Left lung (tissue), 14 donors: ENCODE results near the gene FBXL16. TPM values are rescaled to one million over a fixed set of nuclear protein-coding genes. Genes with fewer than 3 reads are reported as not detected.
"Not testable (repeated sequence)": the region's sequence is repeated elsewhere in the genome, so short reads cannot be mapped to it uniquely, and the experiment has no call there.

Source experiments
- ATAC-seq: fragments of 200-7000 bp; cut with Tn5 transposase; one replicate; pipeline ENCODE4 v1.9.1; 2020; ENCODE audit warnings: moderate library complexity
- DNase-seq, 4 donors: peaks; one replicate each; pipeline ENCODE4 v3.0.0-alpha.2; 2013 to 2020
- H3K27ac ChIP-seq, 2 donors: fragments of 200-600 bp; sonication (generic) in 1 of 2; one replicate each; pipeline versions ENCODE4 v1.5.0 to v1.8.0; 2020 to 2021
- H3K27me3 ChIP-seq, 2 donors: fragments of 200-600 bp; sonication (generic) in 1 of 2; one replicate each; pipeline versions ENCODE4 v1.5.0 to v1.8.0; 2020 to 2021
- H3K36me3 ChIP-seq, 2 donors: fragments of 200-600 bp; sonication (generic) in 1 of 2; one replicate each; pipeline versions ENCODE4 v1.5.0 to v1.8.0; 2020 to 2021
- H3K4me1 ChIP-seq, 2 donors: fragments of 200-600 bp; one replicate each; pipeline ENCODE4 v1.8.0; 2021
- H3K4me3 ChIP-seq, 2 donors: fragments of 200-600 bp; sonication (generic) in 1 of 2; one replicate each; pipeline versions ENCODE4 v1.5.0 to v1.8.0; 2020 to 2021; ENCODE audit warnings: mild to moderate bottlenecking in 1 of 2
- H3K9me3 ChIP-seq, 2 donors: fragments of 200-600 bp; sonication (generic) in 1 of 2; one replicate each; pipeline versions ENCODE4 v1.5.0 to v1.8.0; 2020 to 2021
- CTCF ChIP-seq, 2 donors: fragments of 200-600 bp; sonication (generic) in 1 of 2; IDR thresholded peaks; one replicate each; pipeline versions ENCODE4 v1.5.0 to v1.8.0; 2021; ENCODE audit warnings: antibody characterized with exemption in 2 of 2
- intact Hi-C, 2 donors: fragments of 100-400 bp; cut with DNase I; formaldehyde crosslinking; loops; one replicate each; pipeline versions ENCODE4 v1.11.2 to v1.14.2; 2022
- long read RNA-seq, 12 donors: library from polyadenylated mRNA in 2 of 12; unstranded in 2 of 12; transcript quantifications; one replicate each; pipeline ENCODE4 v2.0.0 and lab custom pipeline, GENCODE V29; 2019 to 2026
- polyA plus RNA-seq, 6 donors: library from polyadenylated mRNA; unstranded; fragments of 120-200 nt; gene quantifications; one replicate each; pipeline ENCODE4 v1.2.1, GENCODE V29; 2013; ENCODE audit not compliant: insufficient read length in 6 of 6
- total RNA-seq, 2 donors: library from RNA; stranded (reverse); fragmentation: NEBNext Ultra II Directional; extraction: Animal tissue kit (Norgen Biotek cat#: 25700); gene quantifications; one replicate each; pipeline ENCODE4 v1.2.1, GENCODE V29; 2021
- donor health status: DM: no; HTN: yes; CAD: no.
- donor health status: DM: no; HTN: no; CAD: no.

Gene FBXL16
- total RNA-seq (1 to 10 TPM in 1 of 2 donors, under 1 TPM in 1; 0.50 to 5.7 TPM), polyA plus RNA-seq (1 to 10 TPM in 1 of 6 donors, under 1 TPM in 5; 0.48 to 1.1 (median 0.72) TPM)
- long read RNA-seq, donor 1 = 0 reads
- long read RNA-seq, donor 2, partial matches to known transcripts = 143 of 144 reads
- long read RNA-seq, donor 2, other reads (novel, unspliced or antisense) = 0 of 144 reads
- long read RNA-seq, donor 3 = 0 reads
- long read RNA-seq, donor 4 = 0 reads
- long read RNA-seq, donor 5, partial matches to known transcripts = 71 of 71 reads
- long read RNA-seq, donor 5, other reads (novel, unspliced or antisense) = 0 of 71 reads
- long read RNA-seq, donor 6 = 0 reads
- long read RNA-seq, donor 7, partial matches to known transcripts = 0 of 1 reads
- long read RNA-seq, donor 7, other reads (novel, unspliced or antisense) = 0 of 1 reads
- long read RNA-seq, donor 8 = 0 reads
- long read RNA-seq, donor 9 = 0 reads
- long read RNA-seq, donor 10 = 0 reads
- long read RNA-seq, donor 11 = 0 reads
- long read RNA-seq, donor 12 = 0 reads

GRCh38 chr16:705431-706188, at the start of gene FBXL16:
FBXL16 (minus strand) TSS chr16:705801; CDS start chr16:697405, 8,396 bp downstream.
- ATAC-seq = no peak
- TF ChIP-seq CTCF (IDR thresholded peaks at IDR 0.05) = no peak
- H3K9me3 ChIP-seq = no peaks in the 10 kb centered on the region
- H3K27ac ChIP-seq = no peak within 1 kb of the TSS
- intact Hi-C loops = no loop called here
- peaks cover 66 to 99% of the 10 kb centered on the region in 2 donors for H3K27me3 ChIP-seq
- no peak within 1 kb of the TSS for H3K4me3 ChIP-seq
- no peaks in the 10 kb centered on the region for H3K36me3 ChIP-seq
- DNase-seq = no peak
- no peaks in the 10 kb centered on the region for H3K4me1 ChIP-seq

- Histone ChIP-seq H3K27ac (peak overlapping the region in 1 of 2 donors; percentile 30), H3K4me3 (no peak overlapping the region), H3K4me1 (peaks cover 0 to 14% of the 10 kb centered on the region in 2 donors), H3K9me3 (no peaks in the 10 kb centered on the region), H3K36me3 (no peaks in the 10 kb centered on the region), H3K27me3 (peaks cover 0 to 28% of the 10 kb centered on the region in 2 donors)
- no peak for DNase-seq
- TF ChIP-seq CTCF (IDR thresholded peaks at IDR 0.05) = no peak
- ATAC-seq = peak; percentile 15
- intact Hi-C loops = no loop called here
Measured at GRCh38 chr16:754656-755055, 49.1 kb upstream of the FBXL16 start.

- ATAC-seq, intact Hi-C loops, DNase-seq, H3K4me3 ChIP-seq, H3K9me3 ChIP-seq, H3K36me3 ChIP-seq: not testable (repeated sequence)
- Histone ChIP-seq H3K27me3 (peaks cover 0 to 28% of the 10 kb centered on the region in 2 donors), H3K4me1 (peaks cover 0 to 14% of the 10 kb centered on the region in 2 donors), H3K27ac (peak overlapping the region in 1 of 2 donors; percentile 30)
Measured at GRCh38 chr16:754121-754607, 48.6 kb upstream of the FBXL16 start.

GRCh38 chr16:752007-752312, 46.4 kb upstream of the FBXL16 start:
- Histone ChIP-seq H3K4me3 (no peak overlapping the region), H3K4me1 (peaks cover 0 to 14% of the 10 kb centered on the region in 2 donors), H3K36me3 (no peaks in the 10 kb centered on the region), H3K27ac (no peak overlapping the region), H3K27me3 (peaks cover 0 to 28% of the 10 kb centered on the region in 2 donors), H3K9me3 (no peaks in the 10 kb centered on the region)
- intact Hi-C loops = no loop called here
- ATAC-seq (no peak), DNase-seq (no peak)
- TF ChIP-seq CTCF (IDR thresholded peaks at IDR 0.05) = no peak

GRCh38 chr16:751152-752006, 45.8 kb upstream of the FBXL16 start:
- Histone ChIP-seq H3K36me3 (no peaks in the 10 kb centered on the region), H3K4me1 (peaks cover 0 to 14% of the 10 kb centered on the region in 2 donors), H3K4me3 (no peak overlapping the region), H3K27ac (no peak overlapping the region), H3K27me3 (peaks cover 0 to 28% of the 10 kb centered on the region in 2 donors), H3K9me3 (no peaks in the 10 kb centered on the region)
- ATAC-seq (peak; percentile 67), DNase-seq (peak in 1 of 4 donors; percentile 78)
- intact Hi-C loops = no loop called here
- TF ChIP-seq CTCF (IDR thresholded peaks at IDR 0.05) = no peak
